Fibroblast of lung (primary cell): Measurements from ENCODE around the gene EN2. TPM values are rescaled to one million over a fixed set of nuclear protein-coding genes. Genes with fewer than 3 reads are reported as not detected.

Experiments
- DNase-seq, 2 donors: peaks; one replicate each; pipeline versions ENCODE4 v3.0.0 to v3.0.0-alpha.2; 2010; ENCODE audit warnings: low read depth in 2 of 2
- H2AFZ ChIP-seq: 2 replicates; pipeline ENCODE4 v1.5.1; 2012; ENCODE audit warnings: low read length, control low read depth, inconsistent platforms
- H3K27ac ChIP-seq: 2 replicates; pipeline ENCODE4 v1.5.1; 2011; ENCODE audit warnings: low read length, control low read depth; ENCODE audit not compliant: insufficient read depth
- H3K27me3 ChIP-seq: 2 replicates; pipeline ENCODE4 v1.5.1; 2011; ENCODE audit warnings: mild to moderate bottlenecking, low read length; ENCODE audit not compliant: control insufficient read depth, insufficient read depth
- H3K36me3 ChIP-seq: 2 replicates; pipeline ENCODE4 v1.5.1; 2011; ENCODE audit warnings: low read length; ENCODE audit not compliant: control insufficient read depth, insufficient read depth
- H3K4me1 ChIP-seq: 2 replicates; pipeline ENCODE4 v1.5.1; 2011; ENCODE audit warnings: low read length; ENCODE audit not compliant: control insufficient read depth, insufficient read depth; ENCODE audit errors: extremely low read depth
- H3K4me2 ChIP-seq: 2 replicates; pipeline ENCODE4 v1.5.1; 2011; ENCODE audit warnings: low read length, control low read depth; ENCODE audit not compliant: insufficient read depth; ENCODE audit errors: extremely low read depth
- H3K4me3 ChIP-seq, 4 experiments: fragments of 200-600 bp in 1 of 4; sonication (generic) in 1 of 4; replicated peaks in 1 of 4; 2 replicates each; pipeline ENCODE4 v1.5.1; 2011 to 2016; ENCODE audit warnings: low read length in 4 of 4, low read depth in 3 of 4, mild to moderate bottlenecking in 3 of 4, control low read depth in 2 of 4, inconsistent platforms in 1 of 4, mixed read lengths in 1 of 4; ENCODE audit not compliant: insufficient read depth in 1 of 4; ENCODE audit errors: control extremely low read depth in 1 of 4
- H3K79me2 ChIP-seq: 2 replicates; pipeline ENCODE4 v1.5.1; 2012; ENCODE audit warnings: mild to moderate bottlenecking, low read length, inconsistent platforms; ENCODE audit not compliant: control insufficient read depth, insufficient read depth
- H3K9ac ChIP-seq: 2 replicates; pipeline ENCODE4 v1.5.1; 2011; ENCODE audit warnings: mild to moderate bottlenecking, low read length, control low read depth; ENCODE audit not compliant: insufficient read depth
- H3K9me3 ChIP-seq: 2 replicates; pipeline ENCODE4 v1.5.1; 2012; ENCODE audit warnings: low read depth, low read length; ENCODE audit not compliant: control insufficient read depth, insufficient read depth
- H4K20me1 ChIP-seq: 2 replicates; pipeline ENCODE4 v1.5.1; 2011; ENCODE audit warnings: low read length; ENCODE audit not compliant: control insufficient read depth, insufficient read depth; ENCODE audit errors: extremely low read depth
- CTCF ChIP-seq, 2 donors: IDR thresholded peaks in 1 of 2; conservative IDR thresholded peaks in 1 of 2; 1 replicate in 1 of 2; 2 replicates in 1 of 2; pipeline ENCODE4 v1.5.1; 2011 to 2012; ENCODE audit warnings: low read length in 2 of 2, control low read depth in 1 of 2, inconsistent platforms in 1 of 2, low read depth in 1 of 2, mild to moderate bottlenecking in 1 of 2
- EZH2 ChIP-seq: IDR thresholded peaks from 2 replicates; pipeline ENCODE4 v1.5.1; 2012; ENCODE audit warnings: low read length, control low read depth, mild to moderate bottlenecking; ENCODE audit errors: missing control alignments
- polyA plus RNA-seq, 2 donors: library from polyadenylated mRNA; depleted of rRNA in 1 of 2; stranded (reverse) in 1 of 2; unstranded in 1 of 2; fragments of >200 nt; gene quantifications; 2 replicates each; pipeline ENCODE4 v1.2.1, GENCODE V29; 2011 to 2012; ENCODE audit warnings: missing spikeins in 1 of 2
- total RNA-seq: library from RNA; depleted of rRNA; stranded (reverse); fragments of >200 nt; gene quantifications from 2 replicates; pipeline ENCODE4 v1.2.1, GENCODE V29; 2014

EN2 gene
- total and polyA plus RNA-seq, 2 donors (not counting 1 experiment from before 2014, with no cell fraction given) = not detected

GRCh38 chr7:155439311-155440017 is 18.5 kb upstream of the EN2 start:
- H3K9me3 ChIP-seq = no peaks in the 10 kb centered on the region
- no peak overlapping the region for H3K9ac ChIP-seq
- H2AFZ ChIP-seq = no peak overlapping the region
- no peak for DNase-seq
- no peaks in the 10 kb centered on the region for H3K27me3 ChIP-seq
- no peak overlapping the region for H3K27ac ChIP-seq
- no peak overlapping the region for H3K4me3 ChIP-seq
- H3K4me2 ChIP-seq = no peak overlapping the region
- no peaks in the 10 kb centered on the region for H3K36me3 ChIP-seq
- no peaks in the 10 kb centered on the region for H3K79me2 ChIP-seq
- no peaks in the 10 kb centered on the region for H3K4me1 ChIP-seq
- TF ChIP-seq CTCF (conservative IDR thresholded peaks at IDR 0.05 in 1 of 2, IDR thresholded peaks at IDR 0.05 in 1 of 2; ENCODE audit: low read depth in 1 of 2, low read length in 2 of 2) (no peak), EZH2 (no peak)
- H4K20me1 ChIP-seq = no peaks in the 10 kb centered on the region

DNA sequence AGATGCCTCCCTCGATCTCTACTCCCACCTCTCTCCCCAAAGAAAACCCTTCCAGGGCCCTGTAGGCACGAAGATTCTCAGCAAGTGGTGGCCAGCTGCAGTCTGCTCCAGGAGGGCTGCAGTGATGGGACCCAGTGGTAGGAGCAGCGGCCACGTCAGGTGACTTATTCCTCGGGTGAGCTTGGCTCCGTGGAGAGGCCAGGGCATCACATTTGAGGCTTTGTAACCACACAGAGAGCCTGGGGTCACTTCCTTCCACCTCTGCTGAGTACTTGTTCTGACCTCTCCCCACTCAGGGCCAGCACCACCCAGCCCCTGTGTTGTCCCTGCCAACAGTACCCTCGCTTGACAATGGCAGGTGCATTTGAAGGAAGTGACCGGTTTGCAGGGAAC is 17.9 kb upstream of the EN2 start:
- DNase-seq = no peak
- no peak for TF ChIP-seq CTCF (conservative IDR thresholded peaks at IDR 0.05 in 1 of 2, IDR thresholded peaks at IDR 0.05 in 1 of 2; ENCODE audit: low read depth in 1 of 2, low read length in 2 of 2)
- no peak for TF ChIP-seq EZH2
- no peaks in the 10 kb centered on the region for H3K27me3 ChIP-seq
- no peaks in the 10 kb centered on the region for H3K9me3 ChIP-seq
- H3K4me3 ChIP-seq = no peak overlapping the region
- no peak overlapping the region for H3K9ac ChIP-seq
- H4K20me1 ChIP-seq = no peaks in the 10 kb centered on the region
- no peak overlapping the region for H3K27ac ChIP-seq
- no peaks in the 10 kb centered on the region for H3K79me2 ChIP-seq
- H3K4me2 ChIP-seq = no peak overlapping the region
- no peak overlapping the region for H2AFZ ChIP-seq
- H3K36me3 ChIP-seq = no peaks in the 10 kb centered on the region
- H3K4me1 ChIP-seq = no peaks in the 10 kb centered on the region

DNA sequence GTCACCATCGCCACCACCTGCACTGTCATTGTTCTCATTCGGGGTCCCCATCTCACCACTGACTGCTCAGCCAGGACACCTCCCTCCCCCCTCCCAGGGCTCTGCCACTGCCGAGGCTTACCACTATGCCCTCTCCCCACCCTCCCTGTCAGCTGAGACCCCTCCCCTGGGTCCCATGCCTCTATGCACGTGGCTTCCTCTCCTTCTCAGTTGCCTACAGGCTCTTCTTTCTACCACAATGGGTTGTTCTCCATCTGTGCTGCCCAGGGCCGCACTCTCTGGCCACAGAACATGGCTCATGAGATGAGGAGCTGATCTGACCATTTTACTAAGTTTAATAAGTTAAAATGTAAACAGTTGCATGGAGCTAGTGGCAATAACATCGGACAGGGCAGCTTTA is 16.1 kb upstream of the EN2 start:
- H3K27me3 ChIP-seq = no peaks in the 10 kb centered on the region
- H3K36me3 ChIP-seq = no peaks in the 10 kb centered on the region
- H4K20me1 ChIP-seq = no peaks in the 10 kb centered on the region
- no peak for TF ChIP-seq EZH2
- no peak for TF ChIP-seq CTCF (conservative IDR thresholded peaks at IDR 0.05 in 1 of 2, IDR thresholded peaks at IDR 0.05 in 1 of 2; ENCODE audit: low read depth in 1 of 2, low read length in 2 of 2)
- no peaks in the 10 kb centered on the region for H3K79me2 ChIP-seq
- H3K4me3 ChIP-seq = no peak overlapping the region
- H3K4me1 ChIP-seq = no peaks in the 10 kb centered on the region
- no peak overlapping the region for H3K4me2 ChIP-seq
- DNase-seq = no peak
- H3K9ac ChIP-seq = no peak overlapping the region
- H3K9me3 ChIP-seq = no peaks in the 10 kb centered on the region
- H2AFZ ChIP-seq = no peak overlapping the region
- no peak overlapping the region for H3K27ac ChIP-seq
